ENCODE results near the gene LRRC72.
A peak's percentile ranks its signal among the peaks of the same experiment; 100 is the strongest.
"Not testable (repeated sequence)": the region's sequence is repeated elsewhere in the genome, so short reads cannot be mapped to it uniquely, and the experiment has no call there.

LRRC72 gene

GRCh38 chr7:16509829-16510228 lies 16.8 kb upstream of the LRRC72 start:
- DNase-seq (ENCODE audit: low read depth in 1 of 2, low spot score in 1 of 2), result no peak
- in situ Hi-C loops (cut with HindIII; ENCODE audit: low pct_unique_long_range_greater_than_20kb, low sequenced_read_pairs), result no loop called here
- no peak for TF ChIP-seq JUND (IDR thresholded peaks at IDR 0.05; ENCODE audit: low read depth)

- in situ Hi-C loops (cut with HindIII; ENCODE audit: low pct_unique_long_range_greater_than_20kb, low sequenced_read_pairs), result no loop called here
- DNase-seq (ENCODE audit: low read depth in 1 of 2, low spot score in 1 of 2), result no peak
- TF ChIP-seq JUND (IDR thresholded peaks at IDR 0.05; ENCODE audit: low read depth), result no peak
Observed at GRCh38 chr7:16511314-16511713, 15.3 kb upstream of the LRRC72 start.

GRCh38 chr7:16512097-16512496 lies 14.5 kb upstream of the LRRC72 start:
- no peak for TF ChIP-seq JUND (IDR thresholded peaks at IDR 0.05; ENCODE audit: low read depth)
- in situ Hi-C loops (cut with HindIII; ENCODE audit: low pct_unique_long_range_greater_than_20kb, low sequenced_read_pairs), result no loop called here

GRCh38 chr7:16514271-16514670 lies 12.4 kb upstream of the LRRC72 start:
- in situ Hi-C loops (cut with HindIII; ENCODE audit: low pct_unique_long_range_greater_than_20kb, low sequenced_read_pairs), result no loop called here
- no peak for TF ChIP-seq JUND (IDR thresholded peaks at IDR 0.05; ENCODE audit: low read depth)
- DNase-seq (ENCODE audit: low read depth in 1 of 2, low spot score in 1 of 2), result no peak

More at GRCh38 chr7:16512097-16512496, 14.5 kb upstream of the LRRC72 start:
- no peak for DNase-seq (ENCODE audit: low read depth in 1 of 2, low spot score in 1 of 2)

- no peak for DNase-seq (ENCODE audit: low read depth in 1 of 2, low spot score in 1 of 2)
- in situ Hi-C loops (cut with HindIII; ENCODE audit: low pct_unique_long_range_greater_than_20kb, low sequenced_read_pairs), result no loop called here
- TF ChIP-seq JUND (IDR thresholded peaks at IDR 0.05; ENCODE audit: low read depth), result no peak
Observed at GRCh38 chr7:16514729-16515128, 11.9 kb upstream of the LRRC72 start.

GRCh38 chr7:16515785-16516685 lies 10.6 kb upstream of the LRRC72 start:
- in situ Hi-C loops (cut with HindIII; ENCODE audit: low pct_unique_long_range_greater_than_20kb, low sequenced_read_pairs), result no loop called here
- TF ChIP-seq JUND (IDR thresholded peaks at IDR 0.05; ENCODE audit: low read depth), result no peak
- no peak for DNase-seq (ENCODE audit: low read depth in 1 of 2, low spot score in 1 of 2)

- in situ Hi-C loops (cut with HindIII; ENCODE audit: low pct_unique_long_range_greater_than_20kb, low sequenced_read_pairs), result not testable (repeated sequence)
Observed at GRCh38 chr7:16519985-16520384, 6.6 kb upstream of the LRRC72 start.

GRCh38 chr7:16524332-16524731 lies 2.3 kb upstream of the LRRC72 start:
- no peak for TF ChIP-seq JUND (IDR thresholded peaks at IDR 0.05; ENCODE audit: low read depth)
- in situ Hi-C loops (cut with HindIII; ENCODE audit: low pct_unique_long_range_greater_than_20kb, low sequenced_read_pairs), result no loop called here
- DNase-seq (ENCODE audit: low read depth in 1 of 2, low spot score in 1 of 2), result peak in 1 of 2 experiments; percentile 60

More at GRCh38 chr7:16519985-16520384, 6.6 kb upstream of the LRRC72 start:
- not testable (repeated sequence) for DNase-seq (ENCODE audit: low read depth in 1 of 2, low spot score in 1 of 2)

GRCh38 chr7:16528520-16528919 lies 1.9 kb downstream of the LRRC72 start:
- in situ Hi-C loops (cut with HindIII; ENCODE audit: low pct_unique_long_range_greater_than_20kb, low sequenced_read_pairs), result no loop called here
- TF ChIP-seq JUND (IDR thresholded peaks at IDR 0.05; ENCODE audit: low read depth), result no peak
- DNase-seq (ENCODE audit: low read depth in 1 of 2, low spot score in 1 of 2), result no peak

GRCh38 chr7:16529697-16530096 lies 3.1 kb downstream of the LRRC72 start:
- in situ Hi-C loops (cut with HindIII; ENCODE audit: low pct_unique_long_range_greater_than_20kb, low sequenced_read_pairs), result no loop called here
- no peak for DNase-seq (ENCODE audit: low read depth in 1 of 2, low spot score in 1 of 2)
- TF ChIP-seq JUND (IDR thresholded peaks at IDR 0.05; ENCODE audit: low read depth), result no peak

- TF ChIP-seq JUND (IDR thresholded peaks at IDR 0.05; ENCODE audit: low read depth), result no peak
- no peak for DNase-seq (ENCODE audit: low read depth in 1 of 2, low spot score in 1 of 2)
- in situ Hi-C loops (cut with HindIII; ENCODE audit: low pct_unique_long_range_greater_than_20kb, low sequenced_read_pairs), result no loop called here
Observed at GRCh38 chr7:16531707-16532106, 5.1 kb downstream of the LRRC72 start.

- no peak for DNase-seq (ENCODE audit: low read depth in 1 of 2, low spot score in 1 of 2)
- TF ChIP-seq JUND (IDR thresholded peaks at IDR 0.05; ENCODE audit: low read depth), result no peak
- in situ Hi-C loops (cut with HindIII; ENCODE audit: low pct_unique_long_range_greater_than_20kb, low sequenced_read_pairs), result no loop called here
Observed at GRCh38 chr7:16532272-16532671, 5.6 kb downstream of the LRRC72 start.

- DNase-seq (ENCODE audit: low read depth in 1 of 2, low spot score in 1 of 2), result no peak
- TF ChIP-seq JUND (IDR thresholded peaks at IDR 0.05; ENCODE audit: low read depth), result no peak
- in situ Hi-C loops (cut with HindIII; ENCODE audit: low pct_unique_long_range_greater_than_20kb, low sequenced_read_pairs), result no loop called here
Observed at GRCh38 chr7:16535500-16535899, 8.9 kb downstream of the LRRC72 start.

GRCh38 chr7:16540559-16540958 lies 13.9 kb downstream of the LRRC72 start:
- in situ Hi-C loops (cut with HindIII; ENCODE audit: low pct_unique_long_range_greater_than_20kb, low sequenced_read_pairs); DNase-seq (ENCODE audit: low read depth in 1 of 2, low spot score in 1 of 2): not testable (repeated sequence)

All from T47D (cell line).